Activated naive CD4-positive, alpha-beta T cell treated with Interleukin-2 at 50 U/mL for 16 hours (primary cell): ENCODE results near the gene SLIT3.
"Not testable (repeated sequence)": the region's sequence is repeated elsewhere in the genome, so short reads cannot be mapped to it uniquely, and the experiment has no call there.

Source experiments
- DNase-seq: peaks from one replicate; pipeline ENCODE4 v3.0.0-alpha.2; 2020

The SLIT3 gene

GRCh38 chr5:169132302-169132660 lies 168.7 kb downstream of the SLIT3 start:
- no peak for DNase-seq

DNA sequence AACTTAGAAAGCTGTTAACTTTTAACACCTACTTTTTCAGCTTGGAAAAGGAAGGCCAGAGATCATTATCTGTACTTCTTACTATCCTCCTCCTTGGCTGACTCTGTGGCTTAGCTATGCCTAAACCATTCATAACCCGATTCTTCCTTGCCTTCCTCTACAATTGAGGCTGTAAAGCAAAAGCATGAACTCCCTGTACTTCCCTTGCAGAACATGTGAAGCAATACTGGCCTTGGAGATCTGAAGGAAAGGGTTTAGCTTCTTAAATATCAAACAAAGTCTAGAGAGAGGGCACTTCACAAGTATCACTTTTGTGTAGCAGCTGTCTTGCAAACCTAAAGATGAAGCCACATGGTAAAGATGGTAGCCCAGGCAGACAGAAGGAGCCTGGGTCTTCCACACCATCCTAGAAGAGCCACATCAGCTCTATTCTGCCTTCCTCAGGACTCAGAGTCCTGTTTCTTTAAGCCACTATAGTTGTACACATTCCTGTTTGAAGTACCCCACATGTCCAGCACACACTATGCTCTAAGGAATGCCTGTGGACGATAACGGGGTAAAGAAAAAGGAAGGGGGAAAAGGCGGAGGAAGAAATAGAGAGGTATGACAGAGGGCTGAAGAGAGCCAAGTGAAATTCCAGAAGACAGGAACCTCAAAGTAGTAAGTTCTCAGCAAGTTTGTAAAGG lies 169.2 kb downstream of the SLIT3 start:
- no peak for DNase-seq

DNA sequence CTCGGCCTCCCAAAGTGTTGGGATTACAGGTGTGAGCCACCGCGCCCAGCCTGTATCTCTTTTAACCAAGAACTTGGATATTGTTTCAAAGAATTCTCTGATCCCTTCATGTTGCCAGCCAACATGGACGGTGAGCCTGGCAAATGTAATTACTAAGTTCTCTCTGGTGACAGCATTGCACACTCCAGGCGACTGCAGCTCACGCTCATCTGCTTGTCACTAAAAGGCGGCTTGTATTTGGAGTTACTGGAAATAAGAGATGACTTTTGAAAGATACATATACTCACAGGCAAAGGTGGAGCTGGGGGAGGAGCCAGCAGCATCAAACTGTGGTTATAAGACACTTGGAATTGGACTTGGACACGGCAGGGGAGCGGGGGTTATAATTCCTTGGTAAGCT lies 172.3 kb downstream of the SLIT3 start:
- no peak for DNase-seq

- DNase-seq = no peak
These were observed 173.5 kb downstream of the SLIT3 start for GRCh38 chr5:169127431-169127830.

- DNase-seq = no peak
These were observed 174.4 kb downstream of the SLIT3 start for GRCh38 chr5:169126481-169127021.

DNA sequence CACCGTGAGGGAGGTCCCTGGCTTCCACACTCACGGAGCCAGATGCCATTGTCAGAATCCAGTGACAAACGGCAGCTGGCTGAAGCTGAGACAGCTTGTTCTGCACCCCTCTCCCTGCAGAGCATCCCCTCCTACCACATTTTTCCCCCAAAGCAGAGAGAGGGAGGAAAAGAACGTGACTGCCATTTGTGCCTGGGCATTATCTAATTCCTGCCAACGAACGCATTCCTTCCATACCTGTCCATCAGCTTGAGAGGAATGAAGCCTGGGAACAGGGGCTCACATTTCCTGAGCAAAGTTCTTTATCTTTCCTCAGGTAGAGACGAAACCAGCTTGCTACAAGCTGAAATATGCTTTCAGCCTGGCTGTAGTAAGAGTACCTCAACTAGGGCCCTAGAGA lies 175.4 kb downstream of the SLIT3 start:
- DNase-seq = no peak

- DNase-seq = no peak
These were observed 178.0 kb downstream of the SLIT3 start for GRCh38 chr5:169122951-169123350.

GRCh38 chr5:169121630-169122420 lies 179.1 kb downstream of the SLIT3 start:
- no peak for DNase-seq

GRCh38 chr5:169119288-169120048 lies 181.5 kb downstream of the SLIT3 start:
- no peak for DNase-seq

- DNase-seq = no peak
These were observed 183.9 kb downstream of the SLIT3 start for GRCh38 chr5:169116961-169117461.

DNA sequence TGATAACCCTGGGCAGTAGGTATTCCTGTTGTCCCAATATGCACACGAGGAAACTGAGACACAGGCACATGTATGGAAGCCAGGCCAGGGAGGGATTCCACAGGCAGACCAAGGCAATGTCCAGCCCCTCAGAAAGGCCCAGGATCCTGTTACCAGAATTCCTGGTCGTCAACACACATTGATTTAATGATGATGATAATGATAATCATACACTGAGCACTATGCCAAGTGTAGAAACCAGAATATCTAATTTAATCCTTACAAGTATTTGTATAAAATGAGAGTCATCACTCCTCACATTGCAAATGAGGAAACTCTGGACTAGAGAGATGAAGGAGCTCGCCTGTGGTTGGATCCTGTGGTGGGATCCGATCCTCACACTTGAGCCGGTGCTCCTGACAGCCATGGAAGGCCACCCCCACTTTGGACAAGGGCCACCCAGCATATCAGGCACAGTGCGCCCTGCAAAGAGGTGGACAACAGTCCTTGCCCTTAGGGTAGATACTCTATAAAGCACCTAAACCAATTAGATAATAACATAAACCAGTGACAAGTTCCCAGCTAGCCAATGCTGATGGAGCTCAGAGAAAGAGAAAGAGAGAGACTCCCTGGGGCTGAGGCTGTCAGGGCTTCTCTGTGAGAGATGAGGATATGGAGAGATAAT lies 185.3 kb downstream of the SLIT3 start:
- no peak for DNase-seq

DNA sequence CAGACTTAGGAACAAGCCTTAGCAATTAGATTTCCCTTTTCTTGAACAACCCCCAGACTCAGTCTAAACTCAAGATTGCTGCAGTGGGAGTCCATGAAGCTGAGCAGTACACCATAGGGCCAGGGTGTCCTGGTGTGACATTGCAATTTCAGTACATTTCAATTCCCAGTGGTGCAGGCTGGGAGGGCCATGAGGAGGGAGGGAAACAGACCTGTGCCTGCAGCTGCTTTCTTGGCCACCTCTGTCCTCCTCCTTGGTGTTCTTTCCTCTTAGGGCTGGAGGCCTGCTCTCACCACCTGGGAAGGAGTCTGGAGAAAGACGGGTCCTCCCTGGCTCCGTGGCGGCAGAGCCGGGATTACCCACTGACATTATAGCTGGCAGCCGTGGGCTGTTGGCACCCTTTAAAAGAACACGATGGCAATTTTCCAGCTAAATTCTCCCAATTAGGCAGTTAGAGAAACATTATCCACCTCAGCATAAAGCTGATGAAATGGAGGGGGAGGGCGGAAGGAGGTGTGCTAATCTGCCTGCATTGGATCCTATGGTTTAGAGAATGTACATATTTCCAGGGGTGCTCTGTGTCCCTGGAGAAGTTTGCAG lies 186.4 kb downstream of the SLIT3 start:
- no peak for DNase-seq

GRCh38 chr5:169112016-169112415 lies 188.9 kb downstream of the SLIT3 start:
- DNase-seq = no peak

DNA sequence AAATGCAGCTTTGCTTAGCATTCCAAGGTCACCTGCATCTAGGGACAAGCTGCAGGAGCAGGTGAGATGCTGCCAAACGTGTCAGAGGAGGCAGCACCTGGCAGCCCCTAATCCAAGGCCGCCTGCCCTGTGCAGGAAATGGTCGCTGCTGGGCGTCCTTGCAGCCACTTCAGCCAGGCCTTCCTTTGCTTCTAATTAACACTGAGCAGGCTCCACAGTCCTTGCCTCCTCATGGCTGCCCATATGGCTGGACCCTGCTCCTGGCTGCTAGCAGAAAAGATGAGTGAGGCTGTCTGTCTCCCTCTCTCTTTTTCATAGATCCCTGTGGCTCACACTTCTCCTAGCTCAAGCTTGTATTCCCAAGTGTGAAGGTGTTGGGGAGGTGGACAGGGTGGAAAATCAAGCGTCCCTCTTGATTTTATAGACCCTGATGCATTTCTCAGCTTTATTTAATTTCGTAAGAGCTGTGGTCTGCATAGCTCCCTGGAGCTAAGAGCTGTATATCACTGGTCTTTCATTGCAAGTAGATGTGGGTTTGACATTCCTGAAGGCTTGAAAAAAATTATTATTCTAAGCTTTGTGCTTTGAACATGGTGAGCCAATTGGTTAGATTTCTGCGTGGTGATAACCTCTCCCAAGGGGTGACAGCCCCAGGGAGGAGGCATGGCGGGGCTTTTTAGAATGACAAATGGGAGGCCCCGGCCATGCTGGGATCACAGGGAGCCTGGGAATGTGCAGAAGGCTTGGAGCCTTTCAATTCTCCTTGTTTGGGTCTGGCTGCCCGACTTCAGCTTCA lies 193.8 kb downstream of the SLIT3 start:
- DNase-seq = no peak

DNA sequence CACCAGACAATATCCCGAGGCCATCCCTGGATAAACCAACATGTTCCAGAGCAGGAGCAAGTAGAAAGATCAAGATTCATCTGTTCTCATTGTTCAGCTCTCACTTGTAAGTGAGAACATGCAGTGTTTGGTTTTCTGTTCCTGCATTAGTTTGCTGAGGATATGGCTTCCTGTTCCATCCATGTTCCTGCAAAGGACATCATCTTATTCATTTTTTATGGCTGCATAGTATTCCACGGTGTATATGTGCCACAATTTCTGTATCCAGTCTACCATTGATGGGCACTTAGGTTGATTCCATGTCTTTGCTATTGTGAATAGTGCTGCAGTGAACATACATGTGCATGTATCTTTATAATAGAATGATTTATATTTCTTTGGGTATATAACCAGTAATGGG lies 195.4 kb downstream of the SLIT3 start:
- DNase-seq = not testable (repeated sequence)

- DNase-seq = no peak
These were observed 195.9 kb downstream of the SLIT3 start for GRCh38 chr5:169104937-169105494.

DNA sequence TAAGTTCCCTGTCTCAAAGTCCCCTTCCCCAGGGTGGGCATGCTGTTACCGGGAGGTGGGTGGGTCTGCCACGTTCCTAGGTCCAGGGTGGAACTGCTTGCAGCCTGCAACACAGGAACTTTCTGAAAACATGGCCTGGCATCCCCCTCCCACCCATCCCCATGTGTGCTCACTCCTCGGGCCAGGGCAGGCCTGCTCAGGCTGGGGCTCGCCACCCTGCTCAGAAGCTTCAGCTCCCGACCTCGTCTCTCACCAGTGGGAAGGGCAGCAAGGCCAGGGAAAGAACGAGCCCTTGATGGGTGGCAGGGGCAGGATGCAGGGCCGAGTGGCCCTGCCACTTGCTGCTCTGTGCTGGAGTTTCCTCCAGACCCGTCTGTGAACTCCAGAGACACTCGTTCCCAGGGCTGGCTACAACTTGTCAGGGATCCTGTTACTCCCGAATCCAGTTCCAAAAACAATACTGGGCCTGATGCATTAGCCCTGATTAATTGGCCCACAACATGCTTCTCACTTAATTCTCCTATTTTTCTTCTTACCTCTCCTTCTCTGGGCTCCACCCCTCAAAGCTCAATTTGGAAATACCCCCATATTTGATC lies 197.3 kb downstream of the SLIT3 start:
- DNase-seq = no peak

DNA sequence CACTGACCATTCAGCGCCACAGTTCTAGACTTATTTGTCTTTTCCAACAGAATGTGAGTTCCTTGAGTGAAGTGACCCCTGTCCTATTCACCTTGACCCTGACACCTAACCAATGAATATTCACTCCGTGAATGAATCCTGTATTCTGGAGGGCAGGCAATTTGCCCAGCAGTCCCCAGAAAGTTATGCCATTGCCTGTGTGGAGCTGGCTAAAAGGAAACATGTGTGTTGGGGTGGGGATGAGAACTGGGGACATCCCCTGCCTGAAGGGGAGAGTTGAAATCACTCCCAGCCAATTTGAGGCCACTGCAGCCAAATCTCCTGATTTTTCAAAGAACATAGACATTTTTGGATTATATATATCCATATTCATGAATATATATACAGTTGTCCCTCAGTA lies 199.0 kb downstream of the SLIT3 start:
- no peak for DNase-seq

GRCh38 chr5:169100735-169101075 lies 200.2 kb downstream of the SLIT3 start:
- DNase-seq = no peak

- DNase-seq = no peak
These were observed 200.9 kb downstream of the SLIT3 start for GRCh38 chr5:169099801-169100734.
